Neural cell (in vitro differentiated cells): ENCODE measurements around the gene MYO10. TPM values are rescaled to one million over a fixed set of nuclear protein-coding genes. Genes with fewer than 3 reads are reported as not detected.

ENCODE experiments used
- H2AFZ ChIP-seq: fragments of 200-600, 300-800 bp; sonication (generic), shearing (Covaris generic); 2 replicates; pipeline ENCODE4 v1.6.0; 2014; ENCODE audit warnings: low read depth, mild to moderate bottlenecking, antibody characterized with exemption, low read length, moderate library complexity
- H3F3A ChIP-seq: fragments of 200-600 bp; shearing (Covaris generic); 2 replicates; pipeline ENCODE4 v1.6.1; 2016; ENCODE audit warnings: mild to moderate bottlenecking, moderate library complexity, mixed read lengths, antibody characterized with exemption, low read length; ENCODE audit not compliant: insufficient read depth, poor library complexity, severe bottlenecking
- H3K27ac ChIP-seq: fragments of 200-600, 300-800 bp; sonication (generic), shearing (Covaris generic); 2 replicates; pipeline ENCODE4 v1.5.1; 2014; ENCODE audit warnings: mild to moderate bottlenecking, low read length, moderate library complexity
- H3K27me3 ChIP-seq: fragments of 300-800, 200-600 bp; sonication (generic), shearing (Covaris generic); 2 replicates; pipeline ENCODE4 v1.6.0; 2014; ENCODE audit warnings: mild to moderate bottlenecking, low read depth, low read length, moderate library complexity; ENCODE audit not compliant: insufficient read depth
- H3K36me3 ChIP-seq: fragments of 300-800, 200-600 bp; sonication (generic), shearing (Covaris generic); 2 replicates; pipeline ENCODE4 v1.5.1; 2014; ENCODE audit warnings: mild to moderate bottlenecking, antibody characterized with exemption, low read length, moderate library complexity; ENCODE audit not compliant: insufficient read depth
- H3K4me2 ChIP-seq: fragments of 300-800, 200-600 bp; sonication (generic), shearing (Covaris generic); 2 replicates; pipeline ENCODE4 v1.6.0; 2014; ENCODE audit warnings: mild to moderate bottlenecking, low read length
- H3K4me3 ChIP-seq: fragments of 300-800, 200-600 bp; sonication (generic), shearing (Covaris generic); 2 replicates; pipeline ENCODE4 v1.5.1; 2014; ENCODE audit warnings: mild to moderate bottlenecking, low read length, moderate library complexity
- H3K79me2 ChIP-seq: fragments of 200-600 bp; shearing (Covaris generic); replicated peaks from 2 replicates; pipeline ENCODE4 v1.6.0; 2014; ENCODE audit warnings: mild to moderate bottlenecking, low read length, moderate library complexity; ENCODE audit not compliant: insufficient read depth
- H3K9ac ChIP-seq: fragments of 300-800, 200-600 bp; sonication (generic), shearing (Covaris generic); 2 replicates; pipeline ENCODE4 v1.6.1; 2016; ENCODE audit warnings: mild to moderate bottlenecking, low read length, mixed read lengths
- H3K9me2 ChIP-seq: fragments of 200-600 bp; shearing (Covaris generic); 2 replicates; pipeline ENCODE4 v1.6.1; 2016; ENCODE audit warnings: mild to moderate bottlenecking, low read length, mixed read lengths; ENCODE audit not compliant: insufficient read depth
- H3K9me3 ChIP-seq: fragments of 200-600, 300-800 bp; sonication (generic), shearing (Covaris generic); 2 replicates; pipeline ENCODE4 v1.6.1; 2016; ENCODE audit warnings: mild to moderate bottlenecking, mixed run types, low read length, moderate library complexity, mixed read lengths
- H4K20me1 ChIP-seq: fragments of 200-600 bp; shearing (Covaris generic); 2 replicates; pipeline ENCODE4 v1.6.1; 2016; ENCODE audit warnings: mild to moderate bottlenecking, mixed run types; ENCODE audit not compliant: insufficient read depth
- CTCF ChIP-seq: fragments of 450-650 bp; IDR thresholded peaks from 2 replicates; pipeline ENCODE4 v1.5.1; 2014; ENCODE audit warnings: antibody characterized with exemption, mild to moderate bottlenecking, moderate library complexity; ENCODE audit not compliant: poor library complexity, severe bottlenecking
- EP300 ChIP-seq: fragments of 450-650 bp; conservative IDR thresholded peaks from 2 replicates; pipeline ENCODE4 v1.6.1; 2014; ENCODE audit warnings: antibody characterized with exemption, mild to moderate bottlenecking, moderate library complexity; ENCODE audit not compliant: poor library complexity, severe bottlenecking
- EZH2 ChIP-seq: fragments of 200-600, 300-800 bp; shearing (Covaris generic), sonication (generic); IDR thresholded peaks from 2 replicates; pipeline ENCODE4 v1.6.1; 2014; ENCODE audit warnings: antibody characterized with exemption, low read length, borderline replicate concordance, mild to moderate bottlenecking; ENCODE audit not compliant: insufficient read depth, poor library complexity, severe bottlenecking
- MXI1 ChIP-seq: fragments of 450-650 bp; conservative IDR thresholded peaks from 2 replicates; pipeline ENCODE4 v1.6.1; 2014; ENCODE audit warnings: antibody characterized with exemption, mild to moderate bottlenecking; ENCODE audit not compliant: poor library complexity, severe bottlenecking
- POLR2AphosphoS5 ChIP-seq: IDR thresholded peaks from 2 replicates; pipeline ENCODE4 v1.6.1; 2012
- RAD21 ChIP-seq: fragments of 450-650 bp; conservative IDR thresholded peaks from 2 replicates; pipeline ENCODE4 v1.6.1; 2014; ENCODE audit warnings: antibody characterized with exemption, mild to moderate bottlenecking, moderate library complexity
- REST ChIP-seq: IDR thresholded peaks from 2 replicates; pipeline ENCODE4 v1.6.1; 2012; ENCODE audit warnings: borderline replicate concordance
- SMC3 ChIP-seq: fragments of 450-650 bp; conservative IDR thresholded peaks from 2 replicates; pipeline ENCODE4 v1.6.1; 2014; ENCODE audit warnings: antibody characterized with exemption, mild to moderate bottlenecking, moderate library complexity; ENCODE audit not compliant: poor library complexity
- TAF1 ChIP-seq: IDR thresholded peaks from 2 replicates; pipeline ENCODE4 v1.6.1; 2012; ENCODE audit warnings: low read depth
- polyA plus RNA-seq: library from polyadenylated mRNA; depleted of rRNA; stranded (reverse); fragments of >200 nt; gene quantifications from 2 replicates; pipeline ENCODE4 v1.2.3, GENCODE V29; 2014

Gene MYO10
- polyA plus RNA-seq, 1 donor from 2014 or later = 3.2 TPM

GRCh38 chr5:16713386-16713928 is 222.6 kb downstream of the MYO10 start:
- H3K4me3 ChIP-seq = peak overlapping the region; percentile 71
- no peak for TF ChIP-seq EP300
- TF ChIP-seq MXI1 = peak; percentile 51
- peak; percentile 63 for TF ChIP-seq POLR2AphosphoS5
- no peak for TF ChIP-seq RAD21
- peak; percentile 44 for TF ChIP-seq REST
- peak; percentile 30 for TF ChIP-seq CTCF
- no peak for TF ChIP-seq SMC3
- no peak for TF ChIP-seq EZH2
- TF ChIP-seq TAF1 = peak; percentile 38
- H3K4me2 ChIP-seq = peak overlapping the region; percentile 67
- peak overlapping the region; percentile 67 for H3K9ac ChIP-seq
- H3K79me2 ChIP-seq = peaks cover 78% of the 10 kb centered on the region
- H3K36me3 ChIP-seq = no peaks in the 10 kb centered on the region
- no peaks in the 10 kb centered on the region for H3K9me3 ChIP-seq
- H3K27ac ChIP-seq = peak overlapping the region; percentile 88
- H2AFZ ChIP-seq = peak overlapping the region; percentile 75
- no peaks in the 10 kb centered on the region for H4K20me1 ChIP-seq
- H3K27me3 ChIP-seq = no peaks in the 10 kb centered on the region
- no peaks in the 10 kb centered on the region for H3K9me2 ChIP-seq
- no peaks in the 10 kb centered on the region for H3F3A ChIP-seq

- H3F3A ChIP-seq = no peaks in the 10 kb centered on the region
- peak overlapping the region; percentile 71 for H3K4me3 ChIP-seq
- no peaks in the 10 kb centered on the region for H4K20me1 ChIP-seq
- H3K36me3 ChIP-seq = no peaks in the 10 kb centered on the region
- H3K79me2 ChIP-seq = peaks cover 87% of the 10 kb centered on the region
- TF ChIP-seq EZH2 = no peak
- TF ChIP-seq EP300 = no peak
- TF ChIP-seq REST = no peak
- no peak for TF ChIP-seq MXI1
- TF ChIP-seq TAF1 = no peak
- no peak for TF ChIP-seq SMC3
- TF ChIP-seq RAD21 = no peak
- no peak for TF ChIP-seq POLR2AphosphoS5
- TF ChIP-seq CTCF = no peak
- H2AFZ ChIP-seq = no peak overlapping the region
- H3K4me2 ChIP-seq = peak overlapping the region; percentile 67
- H3K9me2 ChIP-seq = no peaks in the 10 kb centered on the region
- H3K27me3 ChIP-seq = no peaks in the 10 kb centered on the region
- H3K27ac ChIP-seq = peak overlapping the region; percentile 88
- H3K9me3 ChIP-seq = no peaks in the 10 kb centered on the region
- peak overlapping the region; percentile 67 for H3K9ac ChIP-seq
Measured at GRCh38 chr5:16712620-16713019, 223.5 kb downstream of the MYO10 start.
